ENCODE data around the gene CHRNE.

GRCh38 chr17:4945944-4946280, 43.0 kb upstream of the CHRNE start:
- TF ChIP-seq CTCF (conservative IDR thresholded peaks at IDR 0.05 in 1 of 2, IDR thresholded peaks at IDR 0.05 in 1 of 2; ENCODE audit: low read depth in 1 of 2, low read length in 2 of 2) (no peak), EZH2 (IDR thresholded peaks at IDR 0.05; ENCODE audit: low read length, missing control alignments) (no peak)

All from fibroblast of lung (primary cell).